Stimulated activated naive CD4-positive, alpha-beta T cell treated with Interleukin-2 at 50 U/mL for 16 hours (primary cell): ENCODE data around the gene TMPRSS7.

Experiments
- DNase-seq: peaks from one replicate; lab custom pipeline; 2025; lab: John Stamatoyannopoulos, UW

The TMPRSS7 gene

DNA sequence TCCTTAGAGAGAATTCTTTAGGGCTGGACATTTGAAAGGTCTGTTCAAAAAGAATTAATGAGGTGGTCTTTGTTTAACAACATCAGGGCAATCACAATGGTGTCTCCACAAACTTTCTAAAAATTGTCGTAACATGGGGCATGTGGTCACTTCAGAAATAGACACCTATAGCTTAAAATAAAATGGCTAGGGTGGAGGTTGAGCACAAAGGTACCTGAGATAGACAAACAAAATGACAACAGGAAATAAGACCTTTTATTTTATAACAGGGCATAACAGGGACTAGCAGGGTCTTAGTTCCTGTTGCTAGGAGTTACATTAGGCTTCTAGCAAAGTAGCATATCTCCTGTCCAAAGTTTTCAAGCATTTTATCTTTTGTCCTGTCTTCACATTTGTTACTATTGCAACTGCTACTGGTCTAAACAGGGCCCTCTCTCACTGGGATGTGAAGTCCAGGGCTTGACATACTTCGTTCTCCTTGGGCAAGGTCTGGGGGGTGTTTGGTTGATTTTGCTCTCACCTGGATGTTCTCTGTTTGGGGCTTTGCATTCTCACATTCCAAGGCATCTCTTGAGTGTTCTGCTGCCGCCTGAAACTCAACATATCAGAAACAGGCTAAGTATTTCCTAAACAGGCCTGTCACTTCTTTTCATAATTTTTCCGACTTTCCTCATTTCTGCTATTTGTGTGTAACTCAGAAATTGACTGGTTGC lies 95.5 kb downstream of the TMPRSS7 start:
- no peak for DNase-seq

DNA sequence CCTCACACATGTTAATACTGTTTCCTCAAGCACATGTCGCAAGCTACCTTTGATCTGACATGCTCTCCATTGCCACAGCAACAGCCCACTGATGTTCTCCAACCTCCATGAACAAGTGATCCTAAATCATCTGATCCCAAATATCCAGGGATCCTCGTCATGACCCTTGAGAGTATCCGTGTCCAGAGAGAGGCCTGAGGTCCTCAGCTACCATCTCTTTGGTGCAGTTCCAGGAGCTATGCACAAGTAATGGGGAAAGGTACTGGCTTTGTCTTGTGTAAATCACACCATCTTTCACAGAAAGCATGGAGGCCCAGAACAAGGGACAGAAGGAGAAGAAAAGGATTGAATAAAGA lies 96.1 kb downstream of the TMPRSS7 start:
- DNase-seq = no peak
